ENCODE data around the gene CDCA8.

CDCA8 gene

DNA sequence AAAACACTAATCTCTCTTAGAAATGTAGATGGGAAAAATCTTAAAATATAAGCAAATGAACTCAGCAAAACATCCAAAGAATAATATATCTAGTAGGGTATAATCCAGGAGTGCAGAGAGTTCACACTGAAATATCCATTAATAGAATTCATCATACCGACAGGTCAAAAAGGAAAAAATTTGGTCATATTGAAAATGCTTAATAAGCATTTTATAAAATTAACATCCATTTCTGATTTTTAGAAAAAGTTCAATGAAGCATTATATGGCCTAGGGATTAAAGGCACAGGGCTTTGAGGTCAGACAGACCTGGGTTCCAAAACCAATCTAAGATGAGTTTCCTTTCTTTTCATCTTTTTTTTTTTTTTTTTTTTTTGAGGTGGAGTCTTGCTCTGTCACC, 56.2 kb downstream of the CDCA8 start:
- in situ Hi-C loops (cut with HindIII; ENCODE audit: low sequenced_read_pairs), result no loop called here
- TF ChIP-seq CTCF (IDR thresholded peaks at IDR 0.05; ENCODE audit: low read depth, low read length), result no peak
- DNase-seq (ENCODE audit: low read depth, low spot score), result no peak
- H3K4me3 ChIP-seq (ENCODE audit: low read depth, low read length), result no peak overlapping the region

DNA sequence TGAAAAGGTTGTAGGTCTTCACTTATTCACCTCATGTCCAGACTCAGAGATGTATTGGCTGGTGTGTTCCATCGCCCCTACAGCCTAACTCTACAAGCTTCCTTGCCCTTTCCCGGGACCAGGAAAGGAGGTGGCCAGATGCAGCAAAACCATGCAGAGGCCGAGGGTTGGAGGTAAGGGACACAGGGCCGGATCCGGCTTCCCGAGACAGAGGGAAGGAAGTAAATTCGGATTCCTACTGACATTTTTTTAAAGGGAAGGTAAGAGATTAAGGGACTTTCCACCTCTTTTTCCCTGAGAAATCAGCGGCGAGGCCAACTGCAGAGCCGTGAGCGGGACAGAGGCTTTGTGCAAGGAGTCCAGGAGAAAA, 59.9 kb downstream of the CDCA8 start:
- in situ Hi-C loops (cut with HindIII; ENCODE audit: low sequenced_read_pairs), result no loop called here
- DNase-seq (ENCODE audit: low read depth, low spot score), result no peak
- no peak for TF ChIP-seq CTCF (IDR thresholded peaks at IDR 0.05; ENCODE audit: low read depth, low read length)
- H3K4me3 ChIP-seq (ENCODE audit: low read depth, low read length), result no peak overlapping the region

- in situ Hi-C loops (cut with HindIII; ENCODE audit: low sequenced_read_pairs), result no loop called here
- no peak for TF ChIP-seq CTCF (IDR thresholded peaks at IDR 0.05; ENCODE audit: low read depth, low read length)
- no peak overlapping the region for H3K4me3 ChIP-seq (ENCODE audit: low read depth, low read length)
- DNase-seq (ENCODE audit: low read depth, low spot score), result no peak
Observed at GRCh38 chr1:37752583-37753471, 60.5 kb downstream of the CDCA8 start.

- DNase-seq (ENCODE audit: low read depth, low spot score), result no peak
- TF ChIP-seq CTCF (IDR thresholded peaks at IDR 0.05; ENCODE audit: low read depth, low read length), result no peak
- in situ Hi-C loops (cut with HindIII; ENCODE audit: low sequenced_read_pairs), result no loop called here
- no peak overlapping the region for H3K4me3 ChIP-seq (ENCODE audit: low read depth, low read length)
Observed at GRCh38 chr1:37753473-37754321, 61.4 kb downstream of the CDCA8 start.

GRCh38 chr1:37755290-37755689, 63.0 kb downstream of the CDCA8 start:
- no peak for TF ChIP-seq CTCF (IDR thresholded peaks at IDR 0.05; ENCODE audit: low read depth, low read length)
- in situ Hi-C loops (cut with HindIII; ENCODE audit: low sequenced_read_pairs), result no loop called here
- H3K4me3 ChIP-seq (ENCODE audit: low read depth, low read length), result no peak overlapping the region
- no peak for DNase-seq (ENCODE audit: low read depth, low spot score)

DNA sequence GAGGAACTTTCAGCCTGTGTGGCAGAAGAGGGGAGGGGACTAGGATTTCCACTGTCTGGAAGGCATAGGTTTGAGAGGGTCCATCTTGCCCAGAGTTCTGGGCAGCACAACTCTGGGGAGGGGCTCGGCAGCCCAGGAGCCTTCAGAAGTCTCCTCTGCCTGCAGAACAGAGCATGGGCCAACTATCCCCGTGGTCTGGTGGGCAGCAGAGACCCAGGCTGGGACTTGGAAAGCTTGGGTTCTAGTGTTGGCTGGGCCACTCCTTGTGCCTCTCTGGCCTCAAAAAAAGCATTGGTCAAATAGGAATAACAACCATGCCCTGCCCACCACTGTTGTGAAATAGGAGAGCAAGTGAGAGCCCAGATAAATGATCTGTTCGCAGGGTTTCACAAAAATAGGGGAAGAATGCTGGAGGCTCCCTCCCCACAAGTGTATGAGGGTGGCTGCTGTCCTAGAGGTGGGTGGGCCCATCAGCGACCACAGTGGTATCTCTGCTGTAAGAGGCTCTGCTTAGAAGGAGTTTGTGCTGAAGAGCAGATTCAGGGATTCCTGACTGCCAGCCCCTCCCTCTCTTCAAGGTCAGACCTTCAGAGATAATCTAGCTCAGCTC, 63.7 kb downstream of the CDCA8 start:
- TF ChIP-seq CTCF (IDR thresholded peaks at IDR 0.05; ENCODE audit: low read depth, low read length), result no peak
- in situ Hi-C loops (cut with HindIII; ENCODE audit: low sequenced_read_pairs), result no loop called here
- H3K4me3 ChIP-seq (ENCODE audit: low read depth, low read length), result no peak overlapping the region

More for the DNA sequence above, 63.7 kb downstream of the CDCA8 start:
- DNase-seq (ENCODE audit: low read depth, low spot score), result no peak
